Calu3 (cell line): Measurements from ENCODE around the gene EPN3. TPM values are rescaled to one million over a fixed set of nuclear protein-coding genes. Genes with fewer than 3 reads are reported as not detected.

Source experiments
- BruUV-seq: library from RNA; stranded (reverse); fragments of 400-500 nt; replicated peaks from 2 replicates; lab custom pipeline; 2021; lab: Mats Ljungman, UMichigan
- CTCF ChIA-PET: fragments of 300-600 bp; sonication (Branson Sonifier 250); formaldehyde crosslinking; loops from one replicate; lab custom pipeline; 2022; ENCODE audit warnings: antibody characterized with exemption; lab: Charles Lee
- DNase-seq: peaks from one replicate; pipeline ENCODE4 v3.0.0; 2022
- H3K27ac Mint-ChIP-seq: one replicate; pipeline ENCODE4 v1.8.0; 2022; ENCODE audit warnings: mixed read lengths; ENCODE audit not compliant: unreplicated experiment
- H3K27me3 Mint-ChIP-seq: one replicate; pipeline ENCODE4 v1.8.0; 2022; ENCODE audit warnings: mixed read lengths; ENCODE audit not compliant: unreplicated experiment
- H3K36me3 Mint-ChIP-seq: one replicate; pipeline ENCODE4 v1.8.0; 2022; ENCODE audit warnings: mild to moderate bottlenecking, moderate library complexity, mixed read lengths; ENCODE audit not compliant: insufficient read depth, unreplicated experiment
- H3K4me1 Mint-ChIP-seq: one replicate; pipeline ENCODE4 v1.8.0; 2022; ENCODE audit warnings: mild to moderate bottlenecking, low read depth, mixed read lengths; ENCODE audit not compliant: unreplicated experiment
- H3K4me3 Mint-ChIP-seq: one replicate; pipeline ENCODE4 v1.8.0; 2022; ENCODE audit warnings: mild to moderate bottlenecking, low read depth, moderate library complexity, mixed read lengths; ENCODE audit not compliant: unreplicated experiment
- H3K9me3 Mint-ChIP-seq: one replicate; pipeline ENCODE4 v1.8.0; 2022; ENCODE audit warnings: low read depth, mixed read lengths; ENCODE audit not compliant: unreplicated experiment
- CTCF ChIP-seq: fragments of 200-600 bp; IDR thresholded peaks from one replicate; pipeline ENCODE4 v1.8.0; 2022; ENCODE audit warnings: antibody characterized with exemption; ENCODE audit not compliant: unreplicated experiment
- intact Hi-C: fragments of 100-400 bp; cut with micrococcal nuclease; formaldehyde crosslinking; loops from one replicate; pipeline ENCODE4 v1.10.0; 2022; ENCODE audit not compliant: unreplicated experiment
- total RNA-seq: library from RNA; stranded (reverse); gene quantifications from 2 replicates; pipeline ENCODE4 v1.2.3, GENCODE V29; 2022

Gene EPN3
- total RNA-seq, 1 experiment from 2014 or later = 41.9 TPM

- H3K4me1 Mint-ChIP-seq = no peaks in the 10 kb centered on the region
- H3K27ac Mint-ChIP-seq = no peak overlapping the region
- no peaks in the 10 kb centered on the region for H3K9me3 Mint-ChIP-seq
- CTCF ChIA-PET = interaction anchor here (0.5 to 1.9 kb wide), 4 partner anchors 9 to 208 kb away, joined by 3 read pairs; no protein-coding TSS in a partner anchor
- TF ChIP-seq CTCF = peak; percentile 37
- peaks cover 86% of the 10 kb centered on the region for H3K27me3 Mint-ChIP-seq
- peak; percentile 50 for DNase-seq
- BruUV-seq = no TSS peak
- H3K4me3 Mint-ChIP-seq = no peak overlapping the region
- intact Hi-C loops = no loop called here
- H3K36me3 Mint-ChIP-seq = no peaks in the 10 kb centered on the region
Measured at GRCh38 chr17:50575581-50576210, 43.2 kb downstream of the EPN3 start.

- DNase-seq = no peak
- H3K4me3 Mint-ChIP-seq = no peak overlapping the region
- H3K36me3 Mint-ChIP-seq = no peaks in the 10 kb centered on the region
- intact Hi-C loops = no loop called here
- no peaks in the 10 kb centered on the region for H3K9me3 Mint-ChIP-seq
- TF ChIP-seq CTCF = no peak
- BruUV-seq = no TSS peak
- CTCF ChIA-PET = interaction anchor here (0.9 to 1.4 kb wide), 2 partner anchors 10 to 16 kb away, joined by 3 read pairs; partner anchors contain the start of gene CACNA1G
- no peaks in the 10 kb centered on the region for H3K4me1 Mint-ChIP-seq
- H3K27me3 Mint-ChIP-seq = peaks cover 86% of the 10 kb centered on the region
- no peak overlapping the region for H3K27ac Mint-ChIP-seq
Measured at GRCh38 chr17:50576864-50577263, 44.3 kb downstream of the EPN3 start.

GRCh38 chr17:50577451-50577954 is 45.0 kb downstream of the EPN3 start:
- no peak for TF ChIP-seq CTCF
- no peaks in the 10 kb centered on the region for H3K9me3 Mint-ChIP-seq
- no peak for DNase-seq
- BruUV-seq = no TSS peak
- peaks cover 86% of the 10 kb centered on the region for H3K27me3 Mint-ChIP-seq
- H3K4me1 Mint-ChIP-seq = no peaks in the 10 kb centered on the region
- CTCF ChIA-PET = interaction anchor here (0.9 to 1.0 kb wide), 2 partner anchors 17 to 46 kb away, joined by 3 to 5 read pairs; partner anchors contain the start of gene CACNA1G
- H3K36me3 Mint-ChIP-seq = no peaks in the 10 kb centered on the region
- H3K4me3 Mint-ChIP-seq = no peak overlapping the region
- intact Hi-C loops = no loop called here
- H3K27ac Mint-ChIP-seq = no peak overlapping the region

- Mint-ChIP-seq H3K4me3 (no peak overlapping the region), H3K27me3 (peaks cover 86% of the 10 kb centered on the region), H3K4me1 (no peaks in the 10 kb centered on the region), H3K36me3 (no peaks in the 10 kb centered on the region), H3K27ac (no peak overlapping the region), H3K9me3 (no peaks in the 10 kb centered on the region)
- no TSS peak for BruUV-seq
- CTCF ChIA-PET = interaction anchor here (1.0 kb wide), 1 partner anchor 45 kb away, joined by 5 read pairs; no protein-coding TSS in a partner anchor
- no peak for DNase-seq
- intact Hi-C loops = no loop called here
- TF ChIP-seq CTCF = no peak
Measured at GRCh38 chr17:50578173-50578572, 45.6 kb downstream of the EPN3 start.
